Cardiac fibroblast (primary cell): Measurements from ENCODE around the gene ANKRD33B.

Experiments
- DNase-seq, 2 donors: peaks; one replicate each; pipeline versions ENCODE4 v3.0.0 to v3.0.0-alpha.2; 2010; ENCODE audit warnings: low read depth in 2 of 2
- H3K4me3 ChIP-seq, 2 donors: replicated peaks in 1 of 2; 1 replicate in 1 of 2; 2 replicates in 1 of 2; pipeline ENCODE4 v1.5.1; 2011; ENCODE audit warnings: low read depth in 2 of 2, low read length in 2 of 2, mild to moderate bottlenecking in 2 of 2, moderate library complexity in 1 of 2
- TF ChIP-seq, protein P1 (sequence below): IDR thresholded peaks from one replicate; pipeline ENCODE4 v1.5.1; 2011; ENCODE audit warnings: low read depth, mild to moderate bottlenecking, low read length, inconsistent platforms

ANKRD33B gene

DNA sequence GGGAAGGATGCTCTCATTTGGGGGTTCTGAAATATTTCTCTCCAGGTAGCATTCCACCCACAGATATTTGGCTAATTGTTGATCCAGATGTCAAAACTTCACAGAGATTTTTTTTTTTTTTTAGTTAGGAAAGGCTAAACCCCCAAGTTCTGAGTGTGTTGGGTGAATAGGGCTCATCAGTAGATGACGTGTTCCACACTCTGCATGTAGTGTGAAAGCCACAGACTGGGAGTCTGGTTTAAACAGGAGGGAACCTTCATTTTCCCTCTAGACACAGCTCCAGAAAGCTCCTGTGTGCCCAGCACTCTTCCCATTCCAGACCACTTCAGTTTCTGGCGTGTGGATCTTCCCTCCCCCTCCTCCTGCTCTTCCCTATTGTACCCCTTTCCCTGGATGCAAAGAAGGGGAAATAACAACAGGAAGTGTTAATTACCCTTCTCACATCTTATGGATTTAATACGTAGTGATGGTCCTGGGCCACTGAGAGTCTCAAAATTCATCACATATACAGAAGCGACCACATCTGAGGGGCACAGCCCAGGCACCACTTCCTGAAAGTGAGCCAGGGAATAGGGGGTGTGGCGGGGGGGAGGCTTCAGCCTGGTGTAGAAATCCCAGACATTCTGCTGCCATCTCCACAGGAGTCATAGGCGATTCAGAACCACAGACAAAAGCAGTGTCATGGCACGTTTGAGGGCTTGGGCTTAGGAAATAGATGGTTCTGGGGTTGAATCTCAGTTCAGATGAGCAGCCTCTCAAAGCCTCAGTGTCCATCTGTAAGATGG lies 132.1 kb downstream of the ANKRD33B start:
- H3K4me3 ChIP-seq = no peak overlapping the region
- no peak for DNase-seq
- TF ChIP-seq, protein P1, sequence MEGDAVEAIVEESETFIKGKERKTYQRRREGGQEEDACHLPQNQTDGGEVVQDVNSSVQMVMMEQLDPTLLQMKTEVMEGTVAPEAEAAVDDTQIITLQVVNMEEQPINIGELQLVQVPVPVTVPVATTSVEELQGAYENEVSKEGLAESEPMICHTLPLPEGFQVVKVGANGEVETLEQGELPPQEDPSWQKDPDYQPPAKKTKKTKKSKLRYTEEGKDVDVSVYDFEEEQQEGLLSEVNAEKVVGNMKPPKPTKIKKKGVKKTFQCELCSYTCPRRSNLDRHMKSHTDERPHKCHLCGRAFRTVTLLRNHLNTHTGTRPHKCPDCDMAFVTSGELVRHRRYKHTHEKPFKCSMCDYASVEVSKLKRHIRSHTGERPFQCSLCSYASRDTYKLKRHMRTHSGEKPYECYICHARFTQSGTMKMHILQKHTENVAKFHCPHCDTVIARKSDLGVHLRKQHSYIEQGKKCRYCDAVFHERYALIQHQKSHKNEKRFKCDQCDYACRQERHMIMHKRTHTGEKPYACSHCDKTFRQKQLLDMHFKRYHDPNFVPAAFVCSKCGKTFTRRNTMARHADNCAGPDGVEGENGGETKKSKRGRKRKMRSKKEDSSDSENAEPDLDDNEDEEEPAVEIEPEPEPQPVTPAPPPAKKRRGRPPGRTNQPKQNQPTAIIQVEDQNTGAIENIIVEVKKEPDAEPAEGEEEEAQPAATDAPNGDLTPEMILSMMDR = no peak

DNA sequence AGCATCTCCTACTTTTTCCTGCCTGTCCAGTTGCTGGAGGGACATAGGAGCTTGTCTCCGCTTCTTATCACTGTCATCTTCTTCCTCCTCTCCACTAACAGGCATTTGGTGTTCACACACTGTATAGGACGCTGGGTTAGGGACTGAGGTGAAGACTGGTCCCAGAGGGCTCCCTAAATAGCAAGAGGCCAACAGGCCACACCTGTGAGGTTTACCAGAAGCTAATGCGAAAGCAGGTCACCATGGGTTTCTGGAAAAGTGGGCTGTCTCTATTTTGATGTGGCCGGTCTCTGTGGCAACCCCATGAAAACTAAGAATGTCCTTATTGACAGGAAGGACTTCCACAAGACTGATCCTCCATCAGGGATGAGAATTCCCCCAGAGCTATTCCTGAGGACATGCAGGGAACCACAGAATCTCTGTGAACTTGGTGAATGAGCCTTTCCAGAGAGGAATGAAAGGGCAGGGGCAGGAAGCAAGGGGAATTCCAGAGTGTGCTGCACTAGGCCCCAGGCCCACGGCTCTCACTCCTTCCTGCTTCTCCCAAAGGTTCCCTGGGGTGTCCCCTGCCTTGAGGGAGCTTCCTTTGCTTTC lies 135.5 kb downstream of the ANKRD33B start:
- no peak overlapping the region for H3K4me3 ChIP-seq
- TF ChIP-seq, protein P1 = no peak
- DNase-seq = no peak

DNA sequence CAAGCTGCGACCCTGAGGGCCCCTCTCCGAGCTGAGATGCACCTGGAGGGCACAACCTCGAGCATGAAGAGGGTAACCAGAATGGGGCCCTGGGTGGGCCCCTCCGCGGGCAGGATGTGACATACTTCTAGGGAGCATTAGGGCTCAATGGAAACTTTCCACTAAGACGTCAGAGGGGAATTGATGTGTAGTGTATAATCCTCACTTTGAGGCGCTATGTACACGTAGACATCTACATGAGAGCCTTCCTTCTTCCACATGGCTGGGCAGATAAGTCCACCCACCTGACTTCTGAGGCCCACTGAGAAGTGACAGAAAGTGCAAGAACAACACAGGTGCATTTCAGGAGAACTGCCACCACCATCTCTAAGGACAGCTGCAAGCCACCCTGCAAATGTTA lies 136.1 kb downstream of the ANKRD33B start:
- TF ChIP-seq, protein P1 = no peak
- no peak for DNase-seq
- H3K4me3 ChIP-seq = no peak overlapping the region

DNA sequence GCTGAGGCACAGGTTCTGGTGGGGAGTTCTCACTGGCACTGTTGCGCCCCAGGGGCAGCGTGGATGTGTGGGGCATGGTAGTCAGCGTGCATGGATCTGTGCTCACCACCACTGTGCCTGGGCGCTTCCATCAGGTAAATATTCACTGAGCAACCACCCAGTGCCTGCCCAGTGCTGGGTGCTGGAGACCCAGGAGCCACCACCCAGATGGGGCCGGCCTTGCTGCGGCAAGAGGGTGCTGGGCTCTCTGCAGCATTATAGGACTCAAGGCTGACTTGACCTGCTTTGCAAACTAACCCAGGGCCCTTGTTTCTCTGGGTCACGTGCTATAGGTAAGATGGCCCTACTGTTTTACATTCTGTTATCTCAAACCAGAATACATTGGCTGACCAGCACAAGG lies 136.6 kb downstream of the ANKRD33B start:
- DNase-seq = no peak
- TF ChIP-seq, protein P1 = no peak

DNA sequence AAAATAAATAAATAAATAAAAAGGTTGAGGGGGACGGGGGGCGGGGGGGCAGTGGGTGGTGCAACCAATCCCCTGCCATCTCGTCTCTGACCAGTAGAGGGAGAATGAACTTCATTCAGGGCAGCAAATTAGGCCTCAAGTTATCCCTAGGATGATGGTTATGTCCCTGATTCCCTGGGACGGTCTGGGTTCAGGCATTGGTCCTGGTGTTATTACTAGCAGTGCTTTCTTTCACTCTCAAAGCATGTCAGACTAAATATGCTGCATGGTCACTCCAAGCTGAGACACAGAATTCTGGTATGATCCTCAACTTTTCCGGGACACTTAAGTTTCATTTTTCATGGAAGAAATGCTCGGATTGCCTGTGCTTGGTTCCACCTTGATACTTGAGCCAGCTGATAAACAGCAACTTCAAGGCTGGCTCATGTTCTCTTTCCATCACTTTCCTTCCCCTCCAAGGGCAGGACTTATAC lies 137.7 kb downstream of the ANKRD33B start:
- TF ChIP-seq, protein P1 = peak; percentile 56
- no peak overlapping the region for H3K4me3 ChIP-seq
- DNase-seq = peak; percentile 61 to 68

More for the DNA sequence above, 136.6 kb downstream of the ANKRD33B start:
- H3K4me3 ChIP-seq = no peak overlapping the region

DNA sequence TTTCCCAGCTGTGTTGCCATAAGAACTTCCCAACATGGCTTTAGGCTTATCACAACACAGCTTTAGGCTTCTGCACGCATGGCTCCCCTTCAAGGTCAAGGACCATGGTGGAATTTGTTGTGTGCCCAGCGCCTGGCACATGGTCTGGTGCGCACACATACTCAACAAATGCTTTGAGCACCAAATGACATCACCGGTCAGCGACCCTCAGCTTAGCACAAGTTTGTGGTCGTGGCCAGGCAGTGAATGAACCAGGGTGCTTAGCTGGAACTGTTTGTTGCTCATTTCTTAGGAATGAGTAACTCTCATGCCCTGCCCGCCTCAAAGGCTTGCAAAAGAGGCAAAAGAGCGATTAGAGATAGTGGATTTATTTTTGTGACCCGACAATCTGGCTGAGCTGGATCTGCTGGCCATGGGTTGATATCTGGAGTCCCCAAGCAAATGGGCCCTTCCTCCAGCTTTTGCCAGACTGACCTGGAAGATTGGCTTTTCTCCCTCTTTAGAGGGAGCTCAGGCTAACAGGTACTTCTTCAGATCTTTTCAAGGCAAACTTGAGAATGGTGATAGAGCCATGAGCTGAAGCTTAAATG lies 138.3 kb downstream of the ANKRD33B start:
- peak; percentile 78 to 89 for DNase-seq
- TF ChIP-seq, protein P1 = no peak
- H3K4me3 ChIP-seq = no peak overlapping the region
